Left lobe of liver (tissue), 2 donors: Measurements from ENCODE around the gene SKIC2. TPM values are rescaled to one million over a fixed set of nuclear protein-coding genes. Genes with fewer than 3 reads are reported as not detected.
"Not testable (repeated sequence)": the region's sequence is repeated elsewhere in the genome, so short reads cannot be mapped to it uniquely, and the experiment has no call there.

ENCODE experiments used
- ATAC-seq: fragments of 200-7000 bp; cut with Tn5 transposase; one replicate; pipeline ENCODE4 v1.9.1; 2020; ENCODE audit warnings: mild to moderate bottlenecking, moderate library complexity
- DNase-seq: peaks from one replicate; pipeline ENCODE4 v3.0.0-alpha.2; 2020; ENCODE audit warnings: low spot score
- total RNA-seq: library from RNA; stranded (reverse); gene quantifications from one replicate; pipeline ENCODE4 v1.2.1, GENCODE V29; 2021
- donor health status: DM: no; HTN: no; CAD: no; lungs with moderate emphysema.
- donor health status: DM: no; HTN: yes; CAD: no.

The SKIC2 gene
- total RNA-seq, 1 donor from 2014 or later: 50.2 TPM

- ATAC-seq (no peak), DNase-seq (no peak)
Measured at GRCh38 chr6:31968326-31968725, 9.4 kb downstream of the SKIC2 start.

- no peak for ATAC-seq
Measured at GRCh38 chr6:31968791-31969711, 10.1 kb downstream of the SKIC2 start.

GRCh38 chr6:31969712-31970603, 11.0 kb downstream of the SKIC2 start:
- DNase-seq (no peak), ATAC-seq (no peak)

More at GRCh38 chr6:31968791-31969711, 10.1 kb downstream of the SKIC2 start:
- DNase-seq: no peak

- peak; percentile 67 for DNase-seq
- peak; percentile 44 for ATAC-seq
Measured at GRCh38 chr6:31970604-31971271, 11.8 kb downstream of the SKIC2 start.

- ATAC-seq (peak; percentile 8), DNase-seq (no peak)
Measured at GRCh38 chr6:31971279-31971992, 12.5 kb downstream of the SKIC2 start.

GRCh38 chr6:31971993-31972708, 13.2 kb downstream of the SKIC2 start, which contains the start of gene DXO:
Gene DXO (minus strand): TSS chr6:31972138. CDS start chr6:31971675, 463 bp downstream.
- DNase-seq (peak; percentile 95), ATAC-seq (peak; percentile 81)

GRCh38 chr6:31972709-31973350, 13.9 kb downstream of the SKIC2 start:
- DNase-seq (no peak), ATAC-seq (no peak)

GRCh38 chr6:31976065-31976464, 17.1 kb downstream of the SKIC2 start:
- ATAC-seq, DNase-seq: not testable (repeated sequence)

GRCh38 chr6:31977816-31978431, 18.9 kb downstream of the SKIC2 start:
- ATAC-seq: no peak
- no peak for DNase-seq

GRCh38 chr6:31978831-31979230, 19.9 kb downstream of the SKIC2 start:
- no peak for DNase-seq
- ATAC-seq: peak; percentile 4

GRCh38 chr6:31979238-31979898, 20.4 kb downstream of the SKIC2 start:
- peak; percentile 86 for DNase-seq
- peak; percentile 63 for ATAC-seq

GRCh38 chr6:31980195-31980876, 21.4 kb downstream of the SKIC2 start:
- not testable (repeated sequence) for ATAC-seq, DNase-seq

GRCh38 chr6:31980998-31981397, 22.0 kb downstream of the SKIC2 start:
- DNase-seq: not testable (repeated sequence)
- ATAC-seq: peak; percentile 54

- DNase-seq: not testable (repeated sequence)
- peak; percentile 60 for ATAC-seq
Measured at GRCh38 chr6:31981744-31982143, 22.8 kb downstream of the SKIC2 start, which contains the start of gene C4A. Gene C4A (plus strand): TSS chr6:31982057. CDS start chr6:31982108, 51 bp downstream.

- not testable (repeated sequence) for ATAC-seq, DNase-seq
Measured at GRCh38 chr6:31989363-31989762, 30.4 kb downstream of the SKIC2 start.

GRCh38 chr6:31994421-31994820, 35.4 kb downstream of the SKIC2 start:
- ATAC-seq: not testable (repeated sequence)

GRCh38 chr6:31996385-31996784, 37.4 kb downstream of the SKIC2 start:
- not testable (repeated sequence) for DNase-seq, ATAC-seq

More at GRCh38 chr6:31994421-31994820, 35.4 kb downstream of the SKIC2 start:
- not testable (repeated sequence) for DNase-seq
